Erythroblast (primary cell): ENCODE measurements around the gene NPY4R2.
"Not testable (repeated sequence)": the region's sequence is repeated elsewhere in the genome, so short reads cannot be mapped to it uniquely, and the experiment has no call there.

ENCODE experiments used
- GATA1 ChIP-seq: IDR thresholded peaks from 2 replicates; pipeline ENCODE4 v1.6.1; 2011; ENCODE audit warnings: low read depth, mild to moderate bottlenecking, control low read depth, low read length, moderate library complexity
- POLR2A ChIP-seq: IDR thresholded peaks from 2 replicates; pipeline ENCODE4 v1.6.1; 2011; ENCODE audit warnings: mild to moderate bottlenecking, low read length

GRCh38 chr10:47962785-47963184, 44.3 kb downstream of the NPY4R2 start:
- not testable (repeated sequence) for TF ChIP-seq POLR2A, GATA1
